Spleen (tissue), 11 donors: ENCODE data around the gene TM7SF3. TPM values are rescaled to one million over a fixed set of nuclear protein-coding genes. Genes with fewer than 3 reads are reported as not detected.

Source experiments
- DNase-seq: peaks from one replicate; pipeline ENCODE4 v3.0.0-alpha.2; 2020
- H3K27ac ChIP-seq, 8 donors: fragments of 200-600 bp; sonication (generic) in 7 of 8; 1 replicate in 4 of 8; 2 replicates in 4 of 8; pipeline versions ENCODE4 v1.5.0 to v1.8.0; 2016 to 2021; ENCODE audit warnings: inconsistent platforms in 4 of 8, mild to moderate bottlenecking in 4 of 8, moderate library complexity in 1 of 8
- H3K27me3 ChIP-seq, 7 donors: fragments of 200-600 bp; sonication (generic) in 6 of 7; replicated peaks in 1 of 7; 1 replicate in 4 of 7; 2 replicates in 3 of 7; pipeline versions ENCODE4 v1.5.0 to v1.8.0; 2016 to 2021; ENCODE audit warnings: inconsistent platforms in 3 of 7, mild to moderate bottlenecking in 1 of 7
- H3K36me3 ChIP-seq, 6 donors: fragments of 200-600 bp; sonication (generic) in 5 of 6; 1 replicate in 4 of 6; 2 replicates in 2 of 6; pipeline versions ENCODE4 v1.5.0 to v1.8.0; 2016 to 2021; ENCODE audit warnings: inconsistent platforms in 2 of 6
- H3K4me1 ChIP-seq, 6 donors: fragments of 200-600 bp; sonication (generic) in 5 of 6; 1 replicate in 3 of 6; 2 replicates in 3 of 6; pipeline versions ENCODE4 v1.5.0 to v1.8.0; 2016 to 2021; ENCODE audit warnings: inconsistent platforms in 3 of 6
- H3K4me3 ChIP-seq, 8 donors: fragments of 200-600 bp; sonication (generic) in 7 of 8; 1 replicate in 4 of 8; 2 replicates in 4 of 8; pipeline versions ENCODE4 v1.5.0 to v1.8.0; 2016 to 2021; ENCODE audit warnings: inconsistent platforms in 4 of 8, mild to moderate bottlenecking in 4 of 8, moderate library complexity in 2 of 8
- H3K9me3 ChIP-seq, 8 donors: fragments of 200-600 bp; sonication (generic) in 7 of 8; 1 replicate in 4 of 8; 2 replicates in 4 of 8; pipeline versions ENCODE4 v1.5.0 to v1.8.0; 2016 to 2021; ENCODE audit warnings: inconsistent platforms in 4 of 8
- POLR2A ChIP-seq, 3 donors: fragments of 450-650 bp; IDR thresholded peaks; one replicate each; pipeline ENCODE4 v1.5.1; 2017; ENCODE audit warnings: antibody characterized with exemption in 3 of 3, mild to moderate bottlenecking in 1 of 3
- POLR2AphosphoS5 ChIP-seq, 3 donors: sonication (generic); formaldehyde crosslinking; IDR thresholded peaks; one replicate each; pipeline ENCODE4 v1.5.1; 2017; ENCODE audit warnings: antibody characterized with exemption in 3 of 3
- WGBS, 5 donors: extraction: QIAGEN DNeasy Blood & Tissue Kit in 3 of 5; methylation state at CpG; one replicate each; pipeline versions ENCODE4 v1.1.5 to v1.1.7; 2013 to 2018; 5-methylcytosine and 5-hydroxymethylcytosine counted together
- intact Hi-C: fragments of 100-400 bp; cut with DNase I; formaldehyde crosslinking; loops from one replicate; pipeline ENCODE4 v1.15.0; 2023; ENCODE audit warnings: low total_unique reads
- polyA plus RNA-seq, 3 donors: library from polyadenylated mRNA; stranded (reverse); fragments of 200-250 nt; gene quantifications; one replicate each; pipeline ENCODE4 v1.2.1, GENCODE V29; 2013
- total RNA-seq, 7 donors: library from RNA; depleted of rRNA in 3 of 7; stranded (reverse); fragments of >200 nt in 3 of 7; fragmentation: NEBNext Ultra II Directional in 4 of 7; extraction: Animal tissue kit (Norgen Biotek cat#: 25700) in 4 of 7; gene quantifications; one replicate each; pipeline versions ENCODE4 v1.1.0 to v1.2.1, GENCODE V29; 2016 to 2021
- TF ChIP-seq, protein P1 (sequence below), 11 experiments: fragments of 200-600 bp in 7 of 11; fragments of 450-650 bp in 4 of 11; sonication (generic) in 4 of 11; IDR thresholded peaks in 8 of 11; conservative IDR thresholded peaks in 3 of 11; 1 replicate in 7 of 11; 2 replicates in 4 of 11; pipeline versions ENCODE4 v1.4.0 to v1.8.0; 2016 to 2021; ENCODE audit warnings: antibody characterized with exemption in 11 of 11, inconsistent platforms in 4 of 11, mild to moderate bottlenecking in 1 of 11
- donor health status: healthy with polysubstance abuse.
- donor health status: DM: no; HTN: no; CAD: no; lungs with moderate emphysema.
- donor health status: DM: no; HTN: no; CAD: no.
- donor health status: Bipolar disorder and iron deficiency.
- donor health status: healthy.
- donor health status: DM: no; HTN: no; CAD: no.
- donor health status: DM: yes; HTN: yes; CAD: no.

Gene TM7SF3
- total and polyA plus RNA-seq, 10 donors = 12.2 to 88.7 (median 40.6) TPM

GRCh38 chr12:27060740-27061139 lies 46.6 kb upstream of the TM7SF3 start:
- WGBS, 5 donors = 75 to 90% (median 78%) methylated on average over 2 of the region's 2 CpGs
- no peak for DNase-seq
- Histone ChIP-seq H3K4me1 (peaks cover 0 to 17% (median 5%) of the 10 kb centered on the region in 6 donors), H3K9me3 (peaks cover 0 to 16% (median 9%) of the 10 kb centered on the region in 8 donors), H3K4me3 (no peak overlapping the region), H3K36me3 (peaks cover 0 to 6% (median 0%) of the 10 kb centered on the region in 6 donors), H3K27ac (no peak overlapping the region), H3K27me3 (no peaks in the 10 kb centered on the region)
- intact Hi-C loops = no loop called here
- TF ChIP-seq, protein P1, sequence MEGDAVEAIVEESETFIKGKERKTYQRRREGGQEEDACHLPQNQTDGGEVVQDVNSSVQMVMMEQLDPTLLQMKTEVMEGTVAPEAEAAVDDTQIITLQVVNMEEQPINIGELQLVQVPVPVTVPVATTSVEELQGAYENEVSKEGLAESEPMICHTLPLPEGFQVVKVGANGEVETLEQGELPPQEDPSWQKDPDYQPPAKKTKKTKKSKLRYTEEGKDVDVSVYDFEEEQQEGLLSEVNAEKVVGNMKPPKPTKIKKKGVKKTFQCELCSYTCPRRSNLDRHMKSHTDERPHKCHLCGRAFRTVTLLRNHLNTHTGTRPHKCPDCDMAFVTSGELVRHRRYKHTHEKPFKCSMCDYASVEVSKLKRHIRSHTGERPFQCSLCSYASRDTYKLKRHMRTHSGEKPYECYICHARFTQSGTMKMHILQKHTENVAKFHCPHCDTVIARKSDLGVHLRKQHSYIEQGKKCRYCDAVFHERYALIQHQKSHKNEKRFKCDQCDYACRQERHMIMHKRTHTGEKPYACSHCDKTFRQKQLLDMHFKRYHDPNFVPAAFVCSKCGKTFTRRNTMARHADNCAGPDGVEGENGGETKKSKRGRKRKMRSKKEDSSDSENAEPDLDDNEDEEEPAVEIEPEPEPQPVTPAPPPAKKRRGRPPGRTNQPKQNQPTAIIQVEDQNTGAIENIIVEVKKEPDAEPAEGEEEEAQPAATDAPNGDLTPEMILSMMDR (IDR thresholded peaks at IDR 0.05 in 8 of 11, conservative IDR thresholded peaks at IDR 0.05 in 3 of 11) = no peak
- TF ChIP-seq POLR2AphosphoS5 (IDR thresholded peaks at IDR 0.05) = no peak
- TF ChIP-seq POLR2A (IDR thresholded peaks at IDR 0.05) = no peak

DNA sequence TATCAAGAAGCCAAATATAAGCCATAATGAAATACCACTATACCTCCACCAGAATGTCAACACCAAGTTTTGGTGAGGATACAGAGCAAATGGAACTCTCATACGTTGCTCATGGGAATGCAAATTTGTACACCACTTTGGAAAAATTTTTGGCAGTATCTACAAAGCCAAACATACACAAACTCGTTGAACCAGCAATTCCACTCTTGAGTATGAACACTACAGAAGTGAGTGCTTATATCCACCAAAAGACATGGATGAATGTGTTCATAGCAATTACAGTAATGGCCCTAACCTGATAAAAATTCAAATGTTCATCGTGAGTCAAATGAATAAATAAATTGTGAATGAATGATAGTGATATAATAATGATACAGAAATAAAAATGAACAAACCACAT lies 43.4 kb upstream of the TM7SF3 start:
- TF ChIP-seq POLR2A (IDR thresholded peaks at IDR 0.05) (no peak), POLR2AphosphoS5 (IDR thresholded peaks at IDR 0.05) (no peak)
- TF ChIP-seq, protein P1 (IDR thresholded peaks at IDR 0.05 in 8 of 11, conservative IDR thresholded peaks at IDR 0.05 in 3 of 11) = no peak
- intact Hi-C loops = no loop called here
- H3K9me3 ChIP-seq = peaks cover 0 to 16% (median 7%) of the 10 kb centered on the region in 8 donors
- peaks cover 0 to 6% (median 0%) of the 10 kb centered on the region in 6 donors for H3K36me3 ChIP-seq
- H3K27ac ChIP-seq = no peak overlapping the region
- H3K4me3 ChIP-seq = no peak overlapping the region
- WGBS, 5 donors = 72 to 92% (median 85%) methylated on average over 3 of the region's 3 CpGs
- no peaks in the 10 kb centered on the region for H3K4me1 ChIP-seq
- H3K27me3 ChIP-seq = no peaks in the 10 kb centered on the region
- DNase-seq = no peak

GRCh38 chr12:27055966-27056365 lies 41.8 kb upstream of the TM7SF3 start:
- Histone ChIP-seq H3K36me3 (peaks cover 0 to 2% (median 0%) of the 10 kb centered on the region in 6 donors), H3K9me3 (peaks cover 0 to 6% (median 2%) of the 10 kb centered on the region in 8 donors), H3K27me3 (no peaks in the 10 kb centered on the region), H3K27ac (no peak overlapping the region), H3K4me3 (no peak overlapping the region), H3K4me1 (no peaks in the 10 kb centered on the region)
- intact Hi-C loops = no loop called here
- DNase-seq = no peak
- TF ChIP-seq, protein P1 (IDR thresholded peaks at IDR 0.05 in 8 of 11, conservative IDR thresholded peaks at IDR 0.05 in 3 of 11) = no peak
- no peak for TF ChIP-seq POLR2A (IDR thresholded peaks at IDR 0.05)
- no peak for TF ChIP-seq POLR2AphosphoS5 (IDR thresholded peaks at IDR 0.05)
- WGBS, 5 donors = 90 to 96% (median 92%) methylated on average over 7 of the region's 7 CpGs

GRCh38 chr12:27052742-27053141 lies 38.6 kb upstream of the TM7SF3 start:
- no peak for DNase-seq

More at GRCh38 chr12:27052742-27053141, 38.6 kb upstream of the TM7SF3 start:
- Histone ChIP-seq H3K27ac (no peak overlapping the region), H3K36me3 (no peaks in the 10 kb centered on the region), H3K4me1 (no peaks in the 10 kb centered on the region), H3K4me3 (no peak overlapping the region), H3K27me3 (no peaks in the 10 kb centered on the region), H3K9me3 (no peaks in the 10 kb centered on the region)
- WGBS, 5 donors = 95 to 99% (median 96%) methylated on average over 3 of the region's 3 CpGs
- intact Hi-C loops = no loop called here
- TF ChIP-seq, protein P1 (IDR thresholded peaks at IDR 0.05 in 8 of 11, conservative IDR thresholded peaks at IDR 0.05 in 3 of 11) = no peak
- TF ChIP-seq POLR2A (IDR thresholded peaks at IDR 0.05) = no peak
